HG02642 (cell line): ENCODE results near the gene ODR4.
"Not testable (repeated sequence)": the region's sequence is repeated elsewhere in the genome, so short reads cannot be mapped to it uniquely, and the experiment has no call there.

Experiments
- ATAC-seq: cut with Tn5 transposase; IDR thresholded peaks from one replicate; pipeline ENCODE4 v1.9.1; 2021; ENCODE audit warnings: mild to moderate bottlenecking; ENCODE audit not compliant: unreplicated experiment, poor library complexity

Gene ODR4

DNA sequence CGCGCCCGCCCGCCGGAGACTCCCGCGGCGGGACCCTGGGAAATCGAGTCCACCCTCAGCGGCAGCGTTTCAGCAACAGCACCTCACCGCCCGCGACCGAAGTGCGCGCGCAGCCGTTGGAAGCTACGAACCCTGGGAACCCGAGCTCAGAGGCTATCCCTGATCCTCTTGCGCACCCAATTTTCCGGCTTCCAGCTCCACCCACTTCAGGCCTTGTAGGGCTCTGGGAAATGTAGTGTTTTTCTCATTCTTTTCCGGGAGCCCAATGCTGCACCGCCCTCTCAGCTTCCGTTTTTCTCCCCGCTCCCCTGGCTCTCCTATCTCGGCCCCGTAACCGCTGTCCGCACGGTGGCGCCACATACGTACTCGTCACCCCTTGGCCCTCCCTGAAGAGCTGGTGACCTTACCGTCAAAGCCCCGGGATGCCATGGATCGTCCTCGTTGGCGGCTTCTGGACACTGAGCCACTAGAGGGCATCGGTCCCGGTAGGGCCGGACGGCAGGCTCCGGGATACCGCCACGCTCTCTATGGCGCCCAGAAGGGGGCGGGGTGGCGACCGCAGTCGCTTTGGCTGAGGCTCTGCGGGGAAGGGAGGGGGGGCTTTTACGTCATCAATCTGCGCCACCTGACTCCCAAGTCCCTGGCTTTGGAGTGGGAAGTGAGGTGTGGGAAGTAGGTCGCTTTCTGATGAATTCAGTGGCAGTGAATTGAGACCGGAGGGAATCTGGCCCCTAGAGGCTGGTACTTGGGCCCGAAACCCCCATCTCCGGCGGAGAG is at the start of gene ODR4, which contains the start of gene TPR:
Gene ODR4 (plus strand): TSS at position 687 of the 777 bp plus-strand sequence. CDS start 3,948 bp downstream, outside the sequence.
Gene TPR (minus strand): TSS at position 102 of the 777 bp plus-strand sequence. CDS start 225 bp downstream, outside the sequence.
- ATAC-seq, result peak; percentile 85

DNA sequence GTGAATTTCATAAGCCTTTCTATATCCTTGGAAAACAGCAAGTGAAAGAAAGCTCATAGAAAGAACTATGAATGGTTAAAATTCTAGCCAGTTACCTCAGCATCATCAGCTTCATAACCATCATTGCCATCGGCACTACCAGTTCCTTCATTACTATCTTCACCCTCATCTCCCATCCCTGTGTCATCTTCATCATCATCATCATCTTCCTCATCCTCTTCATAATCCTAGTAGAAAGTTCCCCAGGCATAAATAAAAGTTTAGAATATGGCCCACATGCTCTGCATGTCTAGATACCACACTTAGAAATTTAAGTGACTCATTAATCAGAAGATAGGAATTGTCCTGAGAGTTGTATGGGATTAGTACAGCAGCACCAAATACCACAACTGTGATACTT is 49.6 kb upstream of the ODR4 start:
- ATAC-seq, result no peak

DNA sequence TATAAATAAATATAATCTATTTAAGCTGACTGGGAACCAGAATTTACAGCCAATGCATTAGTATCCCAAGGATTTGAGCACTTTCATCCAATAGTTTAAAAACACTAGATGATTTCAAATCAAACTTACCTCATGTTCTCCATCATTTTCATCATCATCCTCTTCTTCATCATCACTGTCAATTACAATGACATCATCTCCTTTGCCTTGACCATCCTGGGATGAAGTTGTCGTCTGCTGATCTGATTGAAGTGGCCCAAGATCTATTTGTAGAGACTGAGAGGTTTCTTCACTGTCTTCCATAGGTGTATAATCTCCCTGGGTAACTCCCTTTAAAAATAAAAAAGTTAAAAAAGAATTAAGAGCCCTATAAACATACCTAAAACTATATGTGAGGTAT is 48.3 kb upstream of the ODR4 start:
- no peak for ATAC-seq

DNA sequence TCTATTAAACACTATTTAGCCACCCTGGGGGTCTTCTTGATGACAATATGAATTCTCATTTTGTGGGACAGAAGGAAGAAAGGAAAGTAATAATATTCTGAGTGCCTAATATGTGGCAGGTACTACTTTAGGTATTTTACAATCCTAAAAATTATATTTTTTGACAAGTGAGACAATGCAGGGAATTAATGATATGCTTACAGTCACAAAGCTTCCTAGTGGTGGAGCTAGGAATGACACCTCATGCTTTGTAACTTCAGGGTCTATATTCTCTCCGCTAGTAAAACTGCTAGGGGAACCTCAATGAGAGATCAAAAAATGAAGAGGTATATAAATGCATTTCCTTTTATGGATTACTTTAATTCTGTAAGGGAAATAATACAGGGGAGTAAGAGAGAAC is 44.9 kb upstream of the ODR4 start:
- ATAC-seq, result no peak

DNA sequence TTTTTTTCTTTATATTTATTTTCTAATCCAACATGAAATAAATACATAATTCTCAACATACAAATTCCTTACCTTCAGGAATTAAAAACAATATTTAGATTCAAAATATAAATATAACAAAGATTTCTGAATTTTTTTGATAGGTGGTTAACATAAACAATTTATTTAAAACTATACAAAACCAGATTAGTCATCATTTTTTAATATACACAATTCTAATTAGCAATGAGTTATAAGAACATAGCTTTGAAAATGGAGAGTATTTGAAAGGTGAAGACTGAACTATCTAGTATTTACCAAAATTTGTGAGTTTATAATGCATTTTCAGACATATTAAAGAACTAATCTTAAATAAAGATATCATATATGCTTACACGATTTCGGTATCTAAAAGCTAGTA is 38.1 kb upstream of the ODR4 start:
- ATAC-seq, result no peak

DNA sequence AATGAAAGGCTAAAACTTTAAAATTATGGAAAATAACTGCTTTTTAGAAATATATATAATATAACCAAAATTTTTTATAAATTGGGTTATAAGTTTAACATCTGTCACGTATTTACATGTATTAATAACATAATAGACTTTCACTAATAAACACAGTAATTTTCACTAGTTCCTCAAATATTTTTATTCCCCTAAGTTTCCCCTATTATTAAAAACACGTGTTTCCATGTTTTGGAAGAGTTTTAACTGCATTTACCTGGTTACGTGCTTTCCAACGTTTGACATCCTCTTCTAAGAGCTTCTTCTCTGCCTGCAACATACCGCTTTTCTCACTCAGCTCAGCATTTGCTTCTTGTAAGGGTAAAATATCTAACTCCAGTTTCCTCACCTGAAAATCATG is 34.9 kb upstream of the ODR4 start:
- no peak for ATAC-seq

DNA sequence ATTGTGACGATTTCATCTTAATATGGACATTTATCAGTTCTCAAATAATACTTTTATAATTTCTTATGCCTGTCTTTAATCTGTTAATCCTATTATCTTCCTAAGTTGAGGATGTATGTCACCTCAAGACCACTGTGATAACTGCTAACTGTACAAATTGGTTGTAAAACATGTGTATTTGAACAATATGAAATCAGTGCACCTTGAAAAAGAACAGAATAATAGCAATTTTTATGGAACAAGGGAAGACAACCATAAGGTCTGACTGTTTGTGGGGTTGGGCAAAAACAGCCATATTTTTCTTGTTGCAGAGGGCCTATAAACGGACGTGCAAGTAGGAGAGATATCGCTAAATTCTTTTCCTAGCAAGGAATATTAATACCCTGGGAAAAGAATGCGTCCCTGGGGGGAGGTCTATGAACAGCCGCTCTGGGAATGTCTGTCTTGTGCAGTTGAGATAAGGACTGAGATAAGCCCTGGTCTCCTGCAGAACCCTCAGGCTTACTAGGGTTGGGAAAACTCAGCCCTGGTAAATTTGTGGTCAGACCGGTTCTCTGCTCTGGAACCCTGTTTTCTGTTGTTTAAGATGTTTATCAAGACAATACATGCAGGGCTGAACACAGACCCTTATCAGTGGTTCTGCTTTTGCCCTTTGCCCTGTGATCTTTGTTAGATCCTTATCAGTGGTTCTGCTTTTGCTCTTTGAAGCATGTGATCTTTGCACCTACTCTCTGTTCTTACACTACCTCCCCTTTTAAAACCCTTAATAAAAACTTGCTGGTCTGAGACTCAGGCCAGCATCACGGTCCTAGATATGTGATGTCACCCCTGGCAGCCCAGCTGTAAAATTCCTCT is 27.6 kb upstream of the ODR4 start:
- ATAC-seq, result not testable (repeated sequence)

DNA sequence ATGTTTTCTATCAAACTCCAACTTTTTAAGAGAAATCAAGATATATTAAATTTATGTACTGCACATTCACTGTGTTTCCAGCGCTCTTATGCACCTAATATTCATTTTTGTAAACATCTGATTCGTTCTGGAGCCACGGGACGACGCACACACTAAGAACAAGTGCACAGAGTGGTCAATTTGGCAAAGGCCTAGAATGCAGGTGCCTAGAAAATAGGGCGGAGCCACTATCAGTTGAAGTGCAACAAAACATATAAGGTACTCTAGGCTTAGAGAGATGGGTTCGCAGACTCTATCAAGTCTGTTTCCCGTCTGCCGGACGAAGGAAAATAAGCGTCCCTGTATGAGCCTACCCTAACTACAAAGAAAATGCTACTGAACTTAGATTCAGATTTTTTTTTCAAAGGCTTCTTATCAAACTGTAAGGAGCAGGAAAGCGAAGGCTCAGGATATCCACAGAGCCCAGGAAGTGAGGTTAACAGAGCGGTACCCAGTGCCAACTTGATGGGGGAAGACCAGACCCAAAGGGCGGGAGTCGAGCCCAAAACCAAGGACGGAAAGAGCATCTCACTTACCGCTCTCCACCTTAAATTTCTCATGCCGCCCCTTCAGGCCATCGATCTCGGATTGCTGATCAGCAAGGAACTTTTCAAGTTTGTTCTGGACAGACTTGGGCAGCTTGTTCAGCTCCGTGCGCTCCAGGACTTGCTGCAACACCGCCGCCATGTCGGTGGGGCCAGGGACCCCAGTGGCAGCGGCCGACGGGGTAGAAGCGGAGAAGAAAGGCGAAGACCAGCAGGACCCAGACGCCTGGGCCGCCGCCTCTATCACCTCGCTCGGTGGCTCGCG is 1.1 kb upstream of the ODR4 start:
- ATAC-seq, result peak; percentile 22

DNA sequence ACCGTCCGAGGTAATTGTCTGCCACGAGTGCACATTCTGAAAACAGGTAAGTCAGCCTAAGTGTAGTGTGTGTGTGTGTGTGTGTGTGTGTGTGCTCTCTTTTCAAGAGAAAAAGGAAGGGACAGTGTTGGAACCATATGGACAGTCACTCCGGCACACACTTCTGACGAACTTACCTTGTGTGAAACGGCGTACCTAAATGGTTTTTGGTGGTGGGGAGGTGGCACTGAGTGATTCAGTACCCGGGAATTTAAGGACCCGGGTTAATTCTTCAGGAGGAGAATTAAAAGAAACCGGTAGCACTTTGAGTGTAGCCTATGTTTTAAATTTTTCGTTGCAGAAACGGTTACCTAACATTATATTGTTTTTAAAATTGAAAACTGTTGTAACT is 286 bp downstream of the ODR4 start:
- no peak for ATAC-seq

DNA sequence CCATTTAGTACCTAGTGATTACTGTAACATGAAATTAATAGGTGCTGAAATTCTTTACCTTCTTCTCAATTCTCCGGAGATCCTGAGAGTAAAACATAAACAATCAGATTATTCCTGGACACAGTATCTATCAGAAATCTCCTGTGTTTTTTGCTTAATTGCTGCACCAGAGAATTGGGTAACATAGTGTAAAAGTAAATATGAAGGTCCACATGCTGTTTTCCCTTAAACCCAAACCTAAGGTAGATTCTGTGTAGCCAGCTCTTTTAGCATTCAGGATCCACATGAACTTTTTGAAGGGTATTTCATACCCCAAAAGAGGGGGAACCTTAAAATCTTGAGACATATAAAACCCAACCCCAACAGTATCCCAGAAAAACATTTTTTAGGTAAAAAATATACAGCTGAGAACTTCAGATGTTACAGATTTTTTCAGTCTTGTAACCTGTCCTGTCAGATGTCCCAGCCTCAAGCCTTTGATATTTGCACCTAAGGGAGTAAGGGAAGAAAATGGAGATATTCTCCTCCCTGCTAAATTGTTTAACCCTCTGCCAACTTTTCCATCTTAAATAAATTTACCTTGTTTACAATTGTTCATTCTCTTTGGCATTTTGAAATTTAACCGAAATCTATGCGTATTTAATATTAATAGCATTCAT is 11.2 kb downstream of the ODR4 start:
- no peak for ATAC-seq

DNA sequence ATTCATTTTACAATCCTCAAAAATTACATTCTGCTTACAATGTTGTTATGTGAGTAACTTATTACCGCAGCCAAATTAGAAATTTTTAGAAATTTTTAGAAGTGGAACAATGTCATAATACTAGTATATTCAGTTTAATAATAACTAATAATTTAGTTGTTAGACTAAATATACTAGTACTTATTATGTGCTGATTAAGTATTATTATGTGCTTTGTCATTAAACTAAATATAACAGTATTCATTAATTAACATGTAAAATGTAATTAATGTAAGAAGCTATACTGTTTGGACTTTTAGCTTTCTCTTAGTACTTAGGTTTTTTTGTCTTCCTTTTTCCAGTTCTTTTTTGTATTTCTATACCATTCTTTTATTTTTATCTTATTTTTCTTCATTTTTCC is 15.3 kb downstream of the ODR4 start:
- no peak for ATAC-seq

DNA sequence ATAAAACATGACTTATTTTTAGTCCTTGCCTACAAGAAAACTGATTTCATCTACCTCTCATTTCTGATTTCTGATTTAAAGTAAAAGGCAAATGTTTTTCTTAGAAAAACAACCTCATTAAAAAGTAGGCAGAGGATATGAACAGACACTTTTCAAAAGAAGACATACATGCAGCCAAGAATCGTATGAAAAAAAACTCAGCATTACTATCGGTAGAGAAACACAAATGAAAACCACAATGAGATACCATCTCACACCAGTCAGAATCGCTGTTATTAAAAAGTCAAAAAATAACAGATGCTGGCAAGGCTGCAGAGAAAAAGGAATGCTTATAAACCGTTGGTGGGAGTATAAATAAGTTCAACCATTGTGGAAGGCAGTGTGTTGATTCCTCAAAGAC is 16.2 kb downstream of the ODR4 start:
- no peak for ATAC-seq

DNA sequence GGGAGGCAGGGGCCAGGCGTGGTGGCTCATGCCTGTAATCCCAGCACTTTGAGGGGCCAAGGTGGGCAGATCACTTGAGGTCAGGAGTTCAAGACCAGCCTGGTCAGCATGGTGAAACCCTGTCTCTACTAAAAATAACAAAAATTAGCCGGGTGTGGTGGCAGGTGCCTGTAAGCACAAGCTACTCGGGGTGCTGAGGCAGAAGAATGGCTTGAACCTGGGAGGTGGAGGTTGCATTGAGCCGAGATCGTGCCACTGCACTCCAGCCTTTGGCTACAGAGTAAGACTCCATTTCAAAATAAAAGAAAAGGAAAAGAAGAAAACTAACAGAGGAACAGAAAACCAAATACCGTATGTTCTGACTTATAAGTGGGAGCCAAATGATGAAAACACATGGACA is 17.1 kb downstream of the ODR4 start:
- not testable (repeated sequence) for ATAC-seq

DNA sequence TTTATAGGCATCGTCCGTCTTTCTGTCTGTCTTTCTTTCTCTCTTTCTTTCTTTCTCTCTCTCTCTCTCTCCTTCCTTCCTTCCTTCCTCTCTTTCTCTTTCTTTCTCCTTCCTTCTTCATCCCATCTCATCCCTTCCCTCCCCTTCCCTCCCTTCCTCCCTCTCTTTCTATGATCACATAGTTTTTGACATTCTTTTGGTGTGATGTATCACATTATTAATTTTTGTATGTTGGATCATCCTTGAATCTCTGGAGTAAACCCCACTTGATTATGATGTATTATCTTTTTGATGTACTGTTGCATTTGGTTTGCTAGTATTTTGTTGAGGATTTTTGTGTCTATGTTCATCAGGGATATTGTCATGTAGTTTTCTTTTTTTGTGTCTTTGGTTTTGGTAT is 25.8 kb downstream of the ODR4 start:
- ATAC-seq, result not testable (repeated sequence)

DNA sequence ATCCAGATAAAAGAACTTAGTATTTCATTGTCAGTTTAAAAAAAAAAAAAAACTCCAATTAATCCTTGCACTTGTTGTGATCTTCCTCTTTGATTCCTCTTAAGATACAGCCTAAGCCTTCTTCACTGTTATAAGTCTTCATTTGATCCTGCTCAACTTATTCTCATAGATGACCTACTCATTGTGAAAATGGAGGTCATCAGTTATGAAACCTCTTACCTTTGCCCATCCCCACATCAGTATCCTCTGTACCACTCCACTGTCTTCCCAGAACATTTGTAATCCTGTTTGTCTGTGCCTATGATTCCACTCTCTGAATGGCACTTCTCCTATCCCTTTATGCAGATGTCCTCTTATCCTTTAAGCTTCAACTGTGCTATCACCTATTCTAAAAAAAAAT is 28.0 kb downstream of the ODR4 start:
- no peak for ATAC-seq

DNA sequence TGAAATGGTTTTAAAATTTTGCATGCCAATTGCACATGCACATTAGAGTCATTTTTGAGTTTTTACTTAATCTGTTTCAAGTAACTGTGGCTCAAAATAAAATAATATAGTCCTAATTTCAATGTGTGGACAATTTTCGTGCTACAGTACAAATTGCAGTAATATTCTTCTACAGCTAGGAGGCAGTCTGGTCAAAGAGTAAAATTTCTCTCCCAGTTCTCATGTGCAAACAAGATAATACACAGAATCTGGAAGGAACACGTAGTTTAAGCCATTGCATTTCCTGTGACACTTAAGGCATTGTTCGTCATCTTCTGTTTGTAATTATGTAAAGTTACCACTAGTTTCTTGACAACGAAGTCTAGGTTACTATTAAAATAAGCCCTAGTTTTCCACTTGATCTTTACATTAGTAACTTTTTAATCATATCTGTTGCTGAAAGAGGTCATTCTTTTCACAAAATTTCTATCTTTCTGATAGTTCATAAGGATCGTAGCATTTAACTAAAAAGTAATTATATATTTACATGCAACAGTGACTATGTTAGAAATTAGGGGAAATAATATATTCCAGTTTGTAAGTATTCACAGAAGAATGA is 28.9 kb downstream of the ODR4 start:
- ATAC-seq, result no peak

DNA sequence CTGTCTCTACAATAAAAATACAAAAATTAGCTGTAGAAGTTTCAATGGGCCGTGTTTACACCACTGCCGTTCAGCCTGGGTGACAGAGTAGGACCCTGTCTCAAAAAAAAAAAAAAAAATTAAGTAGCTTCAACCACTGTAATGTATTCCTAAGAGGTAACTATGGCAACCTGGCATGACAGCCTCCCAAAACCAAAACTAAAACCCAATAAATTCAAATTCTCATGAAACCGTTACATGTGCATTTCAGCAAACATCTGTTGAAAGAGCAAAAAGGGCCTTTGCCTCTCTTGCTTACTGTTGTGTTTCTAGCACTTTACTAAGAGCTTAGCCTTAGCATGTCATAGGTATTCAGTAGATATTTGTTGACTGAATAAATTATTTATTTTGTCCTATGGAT is 33.5 kb downstream of the ODR4 start:
- peak; percentile 78 for ATAC-seq

DNA sequence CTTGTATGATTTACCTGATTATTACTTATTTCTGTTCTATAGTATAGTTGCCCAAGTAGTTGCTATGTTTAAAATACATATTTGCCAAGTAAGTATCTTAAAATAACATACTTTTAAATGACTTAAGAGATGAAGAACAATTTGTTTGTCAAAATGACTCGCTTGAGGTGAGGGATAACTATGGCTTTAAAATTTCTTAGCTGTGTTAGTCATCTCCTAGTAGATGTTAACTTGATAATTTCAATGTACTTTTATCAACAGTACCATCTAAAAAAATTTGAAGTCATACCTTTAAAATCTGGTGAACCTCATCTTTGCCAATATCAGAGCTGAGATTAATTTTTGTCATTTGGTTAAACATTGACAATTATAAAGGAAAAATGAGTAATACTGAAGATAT is 37.7 kb downstream of the ODR4 start:
- no peak for ATAC-seq

DNA sequence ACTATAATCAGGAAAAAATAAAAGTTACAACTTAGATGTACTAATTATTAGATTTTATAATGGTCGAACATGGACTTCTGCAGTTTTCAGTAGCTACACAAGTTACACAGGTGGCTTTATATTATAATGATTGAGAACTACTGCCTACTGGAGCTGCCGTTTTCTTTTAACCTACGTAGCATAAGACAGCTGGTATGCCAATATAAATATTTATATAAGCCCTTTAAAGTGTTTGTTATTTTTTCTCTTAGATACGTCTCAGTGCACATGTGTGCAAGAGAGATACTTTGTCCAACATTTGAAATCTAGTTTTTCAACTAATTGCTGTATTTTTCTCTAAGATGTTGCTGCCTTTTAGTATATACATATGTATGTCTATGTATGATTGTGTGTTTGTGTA is 42.9 kb downstream of the ODR4 start:
- ATAC-seq, result no peak

DNA sequence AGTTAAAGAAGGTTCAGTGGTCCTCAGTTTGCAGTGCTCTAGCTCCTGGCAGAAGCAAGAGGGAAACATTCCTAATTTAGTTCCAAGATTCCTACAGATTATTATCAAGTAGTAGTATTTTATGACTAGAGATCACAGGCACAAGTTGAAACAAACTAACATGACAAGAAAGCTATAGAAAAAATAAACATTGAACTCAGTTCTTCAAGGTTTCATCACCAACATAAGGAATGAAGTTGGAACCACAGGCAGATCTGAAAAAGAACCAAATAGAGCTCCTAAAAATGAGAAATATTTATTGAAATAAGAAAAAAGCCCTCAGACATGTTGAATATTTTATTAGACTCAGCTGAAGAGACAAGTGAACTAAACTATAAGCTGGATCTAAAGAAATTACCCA is 44.7 kb downstream of the ODR4 start:
- no peak for ATAC-seq
